ENCODE measurements around the gene SAMD11.
A peak's percentile ranks its signal among the peaks of the same experiment; 100 is the strongest.

SAMD11 gene

GRCh38 chr1:970242-970972 lies 46.7 kb downstream of the SAMD11 start:
- H3K27ac ChIP-seq = no peak overlapping the region
- TF ChIP-seq, protein P1, sequence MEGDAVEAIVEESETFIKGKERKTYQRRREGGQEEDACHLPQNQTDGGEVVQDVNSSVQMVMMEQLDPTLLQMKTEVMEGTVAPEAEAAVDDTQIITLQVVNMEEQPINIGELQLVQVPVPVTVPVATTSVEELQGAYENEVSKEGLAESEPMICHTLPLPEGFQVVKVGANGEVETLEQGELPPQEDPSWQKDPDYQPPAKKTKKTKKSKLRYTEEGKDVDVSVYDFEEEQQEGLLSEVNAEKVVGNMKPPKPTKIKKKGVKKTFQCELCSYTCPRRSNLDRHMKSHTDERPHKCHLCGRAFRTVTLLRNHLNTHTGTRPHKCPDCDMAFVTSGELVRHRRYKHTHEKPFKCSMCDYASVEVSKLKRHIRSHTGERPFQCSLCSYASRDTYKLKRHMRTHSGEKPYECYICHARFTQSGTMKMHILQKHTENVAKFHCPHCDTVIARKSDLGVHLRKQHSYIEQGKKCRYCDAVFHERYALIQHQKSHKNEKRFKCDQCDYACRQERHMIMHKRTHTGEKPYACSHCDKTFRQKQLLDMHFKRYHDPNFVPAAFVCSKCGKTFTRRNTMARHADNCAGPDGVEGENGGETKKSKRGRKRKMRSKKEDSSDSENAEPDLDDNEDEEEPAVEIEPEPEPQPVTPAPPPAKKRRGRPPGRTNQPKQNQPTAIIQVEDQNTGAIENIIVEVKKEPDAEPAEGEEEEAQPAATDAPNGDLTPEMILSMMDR (conservative IDR thresholded peaks at IDR 0.05) = no peak

DNA sequence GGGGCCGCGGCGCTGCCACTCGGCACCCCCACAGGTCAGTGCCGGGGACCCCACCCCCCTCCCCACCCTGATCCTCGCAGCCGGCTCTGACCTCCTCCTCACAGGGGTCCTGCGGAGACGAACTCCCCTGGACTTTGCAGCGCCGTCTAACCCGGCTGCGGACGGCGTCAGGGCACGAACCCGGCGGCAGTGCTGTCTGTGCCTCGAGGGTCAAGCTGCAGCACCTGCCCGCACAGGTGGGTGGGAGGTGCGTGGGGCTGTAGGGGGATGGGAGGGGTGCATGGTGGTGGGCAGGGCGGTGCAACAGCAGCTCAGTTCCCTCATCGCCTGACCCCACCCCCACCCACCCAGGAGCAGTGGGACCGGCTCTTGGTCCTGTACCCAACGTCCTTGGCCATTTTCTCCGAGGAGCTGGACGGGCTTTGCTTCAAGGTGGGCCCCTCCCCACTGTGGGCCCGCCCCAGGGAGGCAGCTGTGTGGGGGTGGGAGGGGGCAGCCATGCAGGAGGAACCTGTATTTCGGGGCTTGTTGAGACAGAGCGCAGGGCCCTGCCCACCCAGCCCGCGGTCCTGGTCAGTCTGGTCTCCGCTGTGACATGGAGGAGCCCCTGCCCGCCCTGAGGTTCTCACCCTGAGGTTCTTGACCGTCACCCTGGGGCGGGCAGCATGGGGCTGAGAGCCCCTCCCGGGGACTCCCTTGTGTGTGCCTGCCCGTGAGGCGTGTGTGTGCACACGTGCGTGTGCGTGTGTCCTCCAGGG lies 47.4 kb downstream of the SAMD11 start:
- H3K27ac ChIP-seq = no peak overlapping the region
- TF ChIP-seq, protein P1 (conservative IDR thresholded peaks at IDR 0.05) = no peak

GRCh38 chr1:971751-972506 lies 48.2 kb downstream of the SAMD11 start:
- no peak overlapping the region for H3K27ac ChIP-seq
- TF ChIP-seq, protein P1 (conservative IDR thresholded peaks at IDR 0.05) = no peak

DNA sequence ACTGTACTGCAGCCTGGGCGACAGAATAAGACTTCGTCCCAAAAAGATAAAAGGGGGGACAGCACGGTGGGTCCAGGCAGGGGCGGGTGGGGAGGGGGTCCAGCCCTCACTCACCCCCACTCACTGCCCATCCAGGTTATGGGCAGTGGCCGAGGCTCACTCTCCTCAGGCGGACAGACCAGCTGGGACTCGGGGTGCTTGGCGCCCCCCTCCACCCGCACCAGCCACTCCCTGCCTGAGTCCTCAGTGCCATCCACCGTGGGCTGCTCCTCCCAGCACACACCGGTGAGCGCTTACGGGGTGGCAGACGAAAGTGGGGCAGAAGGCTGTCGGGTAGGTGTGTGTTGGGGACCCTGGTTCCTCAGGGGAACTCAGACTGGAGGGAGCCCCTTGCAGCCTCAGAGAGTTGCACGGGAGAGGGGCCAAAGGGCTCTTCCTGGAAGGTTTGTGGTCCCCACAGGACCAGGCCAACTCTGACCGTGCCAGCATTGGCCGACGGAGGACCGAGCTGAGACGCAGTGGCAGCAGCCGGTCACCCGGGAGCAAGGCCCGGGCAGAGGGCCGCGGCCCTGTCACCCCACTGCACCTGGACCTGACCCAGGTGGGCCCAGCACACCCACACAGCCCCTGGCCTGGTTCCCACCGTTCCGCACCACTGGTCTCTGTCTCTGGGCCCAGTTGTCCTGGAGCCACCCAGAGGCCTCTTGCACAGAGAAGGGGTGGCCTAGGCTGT lies 49.2 kb downstream of the SAMD11 start:
- H3K27ac ChIP-seq = no peak overlapping the region
- TF ChIP-seq, protein P1 (conservative IDR thresholded peaks at IDR 0.05) = no peak

- TF ChIP-seq, protein P1 (conservative IDR thresholded peaks at IDR 0.05) = no peak
- H3K27ac ChIP-seq = no peak overlapping the region
These were observed 50.0 kb downstream of the SAMD11 start for GRCh38 chr1:973459-974292.

DNA sequence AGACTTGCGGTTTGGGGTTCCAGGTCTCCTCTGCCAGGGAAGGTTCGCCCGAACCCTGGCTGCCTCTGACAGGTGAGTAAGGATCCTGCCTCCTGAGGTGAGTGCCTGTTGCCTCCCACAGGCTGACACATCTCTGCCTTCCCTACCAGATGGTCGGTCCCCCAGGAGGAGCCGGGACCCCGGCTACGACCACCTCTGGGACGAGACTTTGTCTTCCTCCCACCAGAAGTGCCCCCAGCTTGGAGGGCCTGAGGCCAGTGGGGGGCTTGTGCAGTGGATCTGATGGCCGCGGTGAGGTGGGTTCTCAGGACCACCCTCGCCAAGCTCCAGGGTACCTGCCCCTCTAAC lies 50.5 kb downstream of the SAMD11 start:
- 0 out of 2 replicates have a peak overlapping the region, but pooled peaks have one; percentile 91 for H3K27ac ChIP-seq
- TF ChIP-seq, protein P1 (conservative IDR thresholded peaks at IDR 0.05) = no peak

Data from VCaP (cell line).